Astrocyte (in vitro differentiated cells and primary cell): ENCODE measurements around the gene PARK7. TPM values are rescaled to one million over a fixed set of nuclear protein-coding genes. Genes with fewer than 3 reads are reported as not detected.
A peak's percentile ranks its signal among the peaks of the same experiment; 100 is the strongest.

Experiments used
- DNase-seq: peaks from one replicate; pipeline ENCODE4 v3.0.0-alpha.2; 2010; ENCODE audit warnings: low read depth
- FAIRE-seq: peaks from 2 replicates; lab custom pipeline; 2011; peaks lifted over from hg19 to GRCh38; lab: Jason Lieb, UNC
- H2AFZ ChIP-seq: 2 replicates; pipeline ENCODE4 v1.6.0; 2012; ENCODE audit warnings: low read depth, low read length, inconsistent platforms
- H3K27ac ChIP-seq: 2 replicates; pipeline ENCODE4 v1.5.1; 2011; ENCODE audit warnings: low read depth, low read length, inconsistent platforms
- H3K27me3 ChIP-seq: 2 replicates; pipeline ENCODE4 v1.6.0; 2011; ENCODE audit warnings: low read length, inconsistent platforms; ENCODE audit not compliant: insufficient read depth
- H3K36me3 ChIP-seq: 2 replicates; pipeline ENCODE4 v1.5.1; 2011; ENCODE audit warnings: low read length, inconsistent platforms; ENCODE audit not compliant: insufficient read depth
- H3K4me1 ChIP-seq: 2 replicates; pipeline ENCODE4 v1.5.1; 2011; ENCODE audit warnings: low read length, inconsistent platforms; ENCODE audit not compliant: insufficient read depth
- H3K4me2 ChIP-seq: 2 replicates; pipeline ENCODE4 v1.6.0; 2012; ENCODE audit warnings: low read length, inconsistent platforms
- H3K4me3 ChIP-seq: 2 replicates; pipeline ENCODE4 v1.5.1; 2011; ENCODE audit warnings: low read depth, mild to moderate bottlenecking, low read length, inconsistent platforms; ENCODE audit not compliant: insufficient read depth
- H3K79me2 ChIP-seq: 2 replicates; pipeline ENCODE4 v1.6.0; 2012; ENCODE audit warnings: mild to moderate bottlenecking, low read length, inconsistent platforms; ENCODE audit not compliant: insufficient read depth
- H3K9ac ChIP-seq: 2 replicates; pipeline ENCODE4 v1.6.0; 2012; ENCODE audit warnings: mild to moderate bottlenecking, low read length, inconsistent platforms
- H3K9me3 ChIP-seq: 2 replicates; pipeline ENCODE4 v1.5.1; 2012; ENCODE audit warnings: low read depth, mild to moderate bottlenecking, low read length, inconsistent platforms; ENCODE audit not compliant: insufficient read depth
- H4K20me1 ChIP-seq: 2 replicates; pipeline ENCODE4 v1.6.0; 2012; ENCODE audit warnings: low read length, inconsistent platforms; ENCODE audit not compliant: insufficient read depth
- H3K27ac Mint-ChIP-seq: one replicate; pipeline ENCODE4 v1.8.0; 2021; ENCODE audit warnings: mild to moderate bottlenecking, mixed read lengths; ENCODE audit not compliant: unreplicated experiment
- H3K27me3 Mint-ChIP-seq: one replicate; pipeline ENCODE4 v1.8.0; 2021; ENCODE audit warnings: low read depth, mixed read lengths; ENCODE audit not compliant: unreplicated experiment
- H3K36me3 Mint-ChIP-seq: one replicate; pipeline ENCODE4 v1.8.0; 2021; ENCODE audit warnings: low read depth, mixed read lengths; ENCODE audit not compliant: unreplicated experiment
- H3K4me1 Mint-ChIP-seq: one replicate; pipeline ENCODE4 v1.8.0; 2021; ENCODE audit warnings: low read depth, mixed read lengths; ENCODE audit not compliant: unreplicated experiment
- H3K4me3 Mint-ChIP-seq: one replicate; pipeline ENCODE4 v1.8.0; 2021; ENCODE audit warnings: mild to moderate bottlenecking, moderate library complexity, mixed read lengths; ENCODE audit not compliant: unreplicated experiment
- H3K9me3 Mint-ChIP-seq: one replicate; pipeline ENCODE4 v1.8.0; 2021; ENCODE audit warnings: mild to moderate bottlenecking, mixed read lengths; ENCODE audit not compliant: unreplicated experiment
- EZH2 ChIP-seq: IDR thresholded peaks from 2 replicates; pipeline ENCODE4 v1.6.1; 2012; ENCODE audit warnings: mild to moderate bottlenecking, low read length, inconsistent platforms; ENCODE audit not compliant: insufficient read depth
- total RNA-seq: library from RNA; stranded (reverse); gene quantifications from 2 replicates; pipeline ENCODE4 v1.2.1, GENCODE V29; 2021
- TF ChIP-seq, protein P1 (sequence below): IDR thresholded peaks from 2 replicates; pipeline ENCODE4 v1.5.1; 2011; ENCODE audit warnings: low read depth, mild to moderate bottlenecking, inconsistent platforms, low read length, moderate library complexity; ENCODE audit not compliant: insufficient read depth

The PARK7 gene
- total RNA-seq, 1 donor from 2014 or later = 282 TPM

DNA sequence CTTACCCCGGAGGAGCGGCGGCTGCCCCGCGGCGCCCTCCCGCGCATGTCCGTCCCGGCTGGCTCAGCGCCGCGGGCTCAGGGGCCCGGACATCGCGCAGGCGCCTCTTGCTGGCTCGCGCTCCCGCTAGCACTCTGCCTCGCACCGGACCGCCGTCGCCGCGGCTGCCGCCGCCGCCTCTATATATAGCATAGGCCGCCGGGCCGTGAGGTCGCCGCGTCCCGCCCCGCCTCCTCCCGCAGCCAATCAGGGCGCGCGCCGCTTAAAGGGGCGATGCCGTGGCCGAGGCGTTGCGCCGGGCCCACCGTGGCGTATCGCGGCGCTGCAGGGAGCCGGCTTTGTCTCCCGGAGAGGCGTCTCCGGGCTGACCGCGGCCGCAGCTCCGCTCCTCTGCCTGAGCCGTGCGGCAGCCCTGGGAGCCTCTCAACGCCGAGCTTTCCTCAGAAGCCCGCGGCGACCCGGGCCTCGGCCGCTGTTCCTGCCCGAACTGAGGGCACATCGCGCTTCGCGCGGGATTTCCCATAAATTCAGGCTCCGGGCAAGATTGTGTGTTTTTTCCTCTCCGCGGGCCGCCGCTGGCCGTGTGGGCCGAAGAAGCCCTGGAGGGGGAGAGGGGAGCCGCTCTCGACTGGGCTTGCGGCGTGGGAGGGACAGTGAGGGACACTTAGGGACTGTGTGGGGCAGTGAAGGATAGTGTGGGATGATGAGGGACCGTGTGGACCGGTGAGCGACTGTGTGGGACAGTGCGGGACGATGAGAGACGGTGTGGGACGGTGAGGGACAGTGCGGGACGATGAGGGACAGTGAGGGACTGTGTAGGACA, 64.9 kb downstream of the PARK7 start, which contains the start of gene ERRFI1:
Gene ERRFI1, minus strand, starts transcription at position 157 of the 823 bp plus-strand sequence. CDS start 10,690 bp downstream, outside the sequence.
- Histone ChIP-seq H3K27ac (peak within 1 kb of the TSS; percentile 87), H3K4me1 (peaks cover 52% of the 10 kb centered on the region), H3K79me2 (peaks cover 56% of the 10 kb centered on the region), H4K20me1 (peaks cover 43% of the 10 kb centered on the region), H3K9ac (peak within 1 kb of the TSS; percentile 95), H3K4me2 (peak within 1 kb of the TSS; percentile 94), H2AFZ (peak within 1 kb of the TSS; percentile 86), H3K4me3 (peak within 1 kb of the TSS; percentile 98), H3K27me3 (no peaks in the 10 kb centered on the region), H3K36me3 (no peaks in the 10 kb centered on the region), H3K9me3 (no peaks in the 10 kb centered on the region)
- peak; percentile 85 for DNase-seq
- TF ChIP-seq EZH2 = no peak
- TF ChIP-seq, protein P1, sequence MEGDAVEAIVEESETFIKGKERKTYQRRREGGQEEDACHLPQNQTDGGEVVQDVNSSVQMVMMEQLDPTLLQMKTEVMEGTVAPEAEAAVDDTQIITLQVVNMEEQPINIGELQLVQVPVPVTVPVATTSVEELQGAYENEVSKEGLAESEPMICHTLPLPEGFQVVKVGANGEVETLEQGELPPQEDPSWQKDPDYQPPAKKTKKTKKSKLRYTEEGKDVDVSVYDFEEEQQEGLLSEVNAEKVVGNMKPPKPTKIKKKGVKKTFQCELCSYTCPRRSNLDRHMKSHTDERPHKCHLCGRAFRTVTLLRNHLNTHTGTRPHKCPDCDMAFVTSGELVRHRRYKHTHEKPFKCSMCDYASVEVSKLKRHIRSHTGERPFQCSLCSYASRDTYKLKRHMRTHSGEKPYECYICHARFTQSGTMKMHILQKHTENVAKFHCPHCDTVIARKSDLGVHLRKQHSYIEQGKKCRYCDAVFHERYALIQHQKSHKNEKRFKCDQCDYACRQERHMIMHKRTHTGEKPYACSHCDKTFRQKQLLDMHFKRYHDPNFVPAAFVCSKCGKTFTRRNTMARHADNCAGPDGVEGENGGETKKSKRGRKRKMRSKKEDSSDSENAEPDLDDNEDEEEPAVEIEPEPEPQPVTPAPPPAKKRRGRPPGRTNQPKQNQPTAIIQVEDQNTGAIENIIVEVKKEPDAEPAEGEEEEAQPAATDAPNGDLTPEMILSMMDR = no peak
- peak within 1 kb of the TSS; percentile 96 for H3K4me3 Mint-ChIP-seq
- H3K4me1 Mint-ChIP-seq = peaks cover 43% of the 10 kb centered on the region
- H3K27ac Mint-ChIP-seq = peak within 1 kb of the TSS; percentile 98
- no peak for FAIRE-seq
- H3K27me3 Mint-ChIP-seq = no peaks in the 10 kb centered on the region
- H3K36me3 Mint-ChIP-seq = peaks cover 4% of the 10 kb centered on the region
- no peaks in the 10 kb centered on the region for H3K9me3 Mint-ChIP-seq

DNA sequence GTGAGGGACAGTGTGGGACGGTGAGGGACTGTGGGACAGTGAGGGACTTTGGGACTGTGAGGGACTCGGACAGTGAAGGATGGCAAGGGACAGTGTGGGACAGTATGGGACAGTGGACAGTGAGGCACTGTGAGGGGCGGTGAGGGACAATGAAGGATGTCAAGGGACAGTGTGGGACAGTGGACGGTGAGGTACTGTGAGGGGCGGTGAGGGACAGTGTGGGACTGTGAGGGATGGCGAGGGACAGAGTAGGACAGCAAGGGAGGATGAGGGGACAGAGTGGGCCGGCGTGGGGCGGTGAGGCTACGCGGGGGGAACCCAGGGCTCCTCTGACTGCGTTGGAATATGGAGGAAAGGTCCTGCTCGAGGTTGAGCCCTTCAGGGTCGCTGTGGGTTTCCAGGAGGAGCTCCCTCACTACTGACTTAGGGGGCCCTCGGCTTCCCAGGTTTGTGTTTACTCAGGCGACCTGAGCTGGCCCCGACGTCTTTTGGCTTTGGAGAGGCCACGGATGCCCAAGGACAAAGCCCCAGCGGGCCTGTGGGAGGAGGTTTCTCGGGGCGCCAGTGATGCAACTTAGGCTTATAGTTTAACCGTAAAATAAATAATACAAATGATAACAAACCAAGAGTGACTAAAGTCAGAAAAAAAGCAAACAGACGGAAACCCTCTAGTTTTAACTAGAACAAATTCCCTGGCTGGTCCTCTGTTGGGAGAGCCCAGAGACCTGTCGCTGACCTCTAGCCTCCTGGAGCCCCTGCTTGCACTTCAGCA, 65.7 kb downstream of the PARK7 start:
- H3K27me3 ChIP-seq = no peaks in the 10 kb centered on the region
- peak overlapping the region; percentile 87 for H3K27ac ChIP-seq
- peaks cover 37% of the 10 kb centered on the region for H3K4me1 Mint-ChIP-seq
- FAIRE-seq (no peak), DNase-seq (no peak)
- H3K9me3 Mint-ChIP-seq = no peaks in the 10 kb centered on the region
- peak overlapping the region; percentile 94 for H3K4me2 ChIP-seq
- H3K4me1 ChIP-seq = peaks cover 44% of the 10 kb centered on the region
- peak overlapping the region; percentile 85 for H3K4me3 Mint-ChIP-seq
- no peaks in the 10 kb centered on the region for H3K9me3 ChIP-seq
- peaks cover 48% of the 10 kb centered on the region for H3K79me2 ChIP-seq
- H3K4me3 ChIP-seq = peak overlapping the region; percentile 61
- H2AFZ ChIP-seq = peak overlapping the region; percentile 86
- no peak for TF ChIP-seq EZH2
- TF ChIP-seq, protein P1 = no peak
- H3K27ac Mint-ChIP-seq = peak overlapping the region; percentile 93
- H3K9ac ChIP-seq = peak overlapping the region; percentile 95
- peaks cover 4% of the 10 kb centered on the region for H3K36me3 Mint-ChIP-seq
- no peaks in the 10 kb centered on the region for H3K27me3 Mint-ChIP-seq
- peaks cover 35% of the 10 kb centered on the region for H4K20me1 ChIP-seq
- H3K36me3 ChIP-seq = no peaks in the 10 kb centered on the region
